ENCODE measurements around the gene LIME1.
"Not testable (repeated sequence)": the region's sequence is repeated elsewhere in the genome, so short reads cannot be mapped to it uniquely, and the experiment has no call there.

LIME1 gene

DNA sequence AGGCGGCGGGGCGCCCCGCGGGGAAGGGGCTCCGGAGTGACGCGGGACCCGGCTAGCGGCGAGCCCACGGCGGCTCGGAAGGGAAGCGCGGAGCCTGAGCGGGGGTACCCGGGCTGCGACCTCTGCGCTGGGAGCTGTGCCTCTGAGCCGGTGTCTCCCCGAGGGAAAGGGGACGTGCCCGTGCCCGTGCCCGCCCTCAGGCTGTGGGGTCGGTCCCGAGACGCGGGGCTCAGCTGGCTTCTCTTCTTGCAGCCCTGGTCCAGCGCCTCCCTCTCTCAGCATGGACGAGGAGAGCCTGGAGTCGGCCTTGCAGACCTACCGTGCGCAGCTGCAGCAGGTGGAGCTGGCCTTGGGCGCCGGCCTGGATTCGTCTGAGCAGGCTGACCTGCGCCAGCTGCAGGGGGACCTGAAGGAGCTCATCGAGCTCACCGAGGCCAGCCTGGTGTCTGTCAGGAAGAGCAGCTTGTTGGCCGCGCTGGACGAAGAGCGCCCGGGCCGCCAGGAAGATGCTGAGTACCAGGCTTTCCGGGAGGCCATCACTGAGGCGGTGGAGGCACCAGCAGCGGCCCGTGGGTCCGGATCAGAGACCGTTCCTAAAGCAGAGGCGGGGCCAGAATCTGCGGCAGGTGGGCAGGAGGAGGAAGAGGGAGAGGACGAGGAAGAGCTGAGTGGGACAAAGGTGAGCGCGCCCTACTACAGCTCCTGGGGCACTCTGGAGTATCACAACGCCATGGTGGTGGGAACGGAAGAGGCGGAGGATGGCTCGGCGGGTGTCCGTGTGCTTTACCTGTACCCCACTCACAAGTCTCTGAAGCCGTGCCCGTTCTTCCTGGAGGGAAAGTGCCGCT lies 27.9 kb upstream of the LIME1 start:
- DNase-seq: no peak

DNA sequence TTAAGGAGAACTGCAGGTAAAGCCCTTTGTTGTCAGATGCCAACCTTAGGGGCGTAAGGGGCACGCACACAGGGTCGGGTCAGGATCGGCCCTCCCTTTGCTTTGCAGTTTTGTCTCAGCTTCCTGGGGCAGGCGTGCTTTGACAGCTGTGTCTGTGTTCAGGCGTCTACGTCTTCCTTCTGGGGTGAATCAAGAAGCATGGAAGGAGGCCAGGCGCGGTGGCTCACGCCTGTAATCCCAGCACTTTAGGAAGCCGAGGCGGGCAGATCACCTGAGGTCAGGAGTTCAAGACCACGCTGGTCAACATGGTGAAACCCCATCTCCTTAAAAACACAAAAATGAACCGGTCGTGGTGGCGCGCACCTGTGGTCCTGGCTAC lies 27.3 kb upstream of the LIME1 start:
- DNase-seq: no peak

GRCh38 chr20:63711085-63711645 lies 25.3 kb upstream of the LIME1 start:
- no peak for DNase-seq

DNA sequence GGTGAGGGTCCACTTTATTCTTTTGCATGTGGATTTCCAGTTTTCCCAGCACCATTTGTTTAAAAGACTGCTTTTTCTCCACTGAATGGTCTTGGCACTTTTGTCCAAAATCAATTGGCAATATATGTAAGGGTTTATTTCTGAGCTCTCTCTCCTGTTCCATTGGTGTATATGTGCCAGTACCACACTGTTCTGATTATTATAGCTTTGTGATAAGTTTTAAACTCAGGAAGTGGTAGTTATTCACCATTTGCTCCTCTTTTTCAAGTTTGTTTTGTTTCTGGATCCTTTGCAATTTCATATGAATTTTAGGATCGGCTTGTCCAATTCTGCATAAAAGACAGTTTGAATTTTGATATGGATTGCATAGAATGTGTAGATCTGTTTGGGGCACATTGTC lies 24.3 kb upstream of the LIME1 start:
- no peak for DNase-seq

DNA sequence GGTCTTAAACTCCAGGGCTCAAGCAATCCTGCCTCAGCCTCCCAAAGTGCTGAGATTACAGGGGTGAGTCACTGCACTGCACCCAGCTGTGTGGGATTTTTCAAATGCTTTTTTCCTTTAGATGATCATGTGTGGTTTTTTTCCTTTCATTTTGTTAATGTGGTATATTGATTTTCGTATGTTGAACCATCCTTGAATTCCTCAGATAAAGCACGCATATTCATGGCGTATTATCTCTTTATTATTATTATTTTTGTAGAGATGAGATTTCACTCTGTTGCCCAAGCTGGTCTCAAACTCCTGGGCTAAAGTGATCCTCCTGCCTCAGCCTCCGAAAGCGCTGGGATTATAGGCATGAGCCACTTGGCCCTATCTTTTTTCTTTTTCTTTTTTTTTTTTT lies 21.6 kb upstream of the LIME1 start:
- no peak for DNase-seq

DNA sequence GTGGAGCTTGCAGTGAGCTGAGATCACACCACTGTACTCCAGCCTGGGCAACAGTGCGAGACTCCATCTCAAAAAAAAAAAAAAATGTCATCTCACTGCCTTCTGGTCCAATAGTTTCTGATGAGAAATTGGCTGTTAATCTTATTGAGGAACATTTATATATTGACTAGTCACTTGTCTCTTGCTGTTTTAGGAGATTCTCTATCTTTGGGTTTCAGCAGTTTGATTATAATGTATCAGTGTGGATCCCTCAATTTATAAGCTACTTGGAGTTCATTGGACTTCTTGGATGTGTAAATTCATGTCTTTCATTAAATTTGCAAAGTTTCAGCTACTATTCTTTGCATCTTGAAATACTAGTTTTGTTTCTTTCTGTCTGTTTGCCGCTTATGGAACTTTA lies 17.5 kb upstream of the LIME1 start:
- no peak for DNase-seq

- not testable (repeated sequence) for DNase-seq
Observed at GRCh38 chr20:63722967-63723622, 13.4 kb upstream of the LIME1 start.

- not testable (repeated sequence) for DNase-seq
Observed at GRCh38 chr20:63730189-63730733, 6.2 kb upstream of the LIME1 start.

DNA sequence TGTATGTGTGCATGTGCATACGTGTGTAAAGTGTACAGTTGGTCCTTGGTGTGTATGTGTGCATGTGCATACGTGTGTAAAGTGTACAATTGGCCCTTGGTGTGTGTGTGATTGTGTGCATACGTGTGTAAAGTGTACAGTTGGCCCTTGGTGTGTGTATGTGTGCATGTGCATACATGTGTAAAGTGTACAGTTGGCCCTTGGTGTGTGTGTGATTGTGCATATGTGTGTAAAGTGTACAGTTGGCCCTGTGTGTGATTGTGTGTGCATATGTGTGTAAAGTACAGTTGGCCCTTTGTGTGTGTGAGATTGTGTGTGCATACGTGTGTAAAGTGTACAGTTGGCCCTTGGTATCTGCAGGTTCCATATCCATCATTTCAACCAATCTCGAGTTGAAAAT lies 5.1 kb upstream of the LIME1 start:
- DNase-seq: no peak

GRCh38 chr20:63732118-63733095 lies 4.1 kb upstream of the LIME1 start:
- DNase-seq: no peak

DNA sequence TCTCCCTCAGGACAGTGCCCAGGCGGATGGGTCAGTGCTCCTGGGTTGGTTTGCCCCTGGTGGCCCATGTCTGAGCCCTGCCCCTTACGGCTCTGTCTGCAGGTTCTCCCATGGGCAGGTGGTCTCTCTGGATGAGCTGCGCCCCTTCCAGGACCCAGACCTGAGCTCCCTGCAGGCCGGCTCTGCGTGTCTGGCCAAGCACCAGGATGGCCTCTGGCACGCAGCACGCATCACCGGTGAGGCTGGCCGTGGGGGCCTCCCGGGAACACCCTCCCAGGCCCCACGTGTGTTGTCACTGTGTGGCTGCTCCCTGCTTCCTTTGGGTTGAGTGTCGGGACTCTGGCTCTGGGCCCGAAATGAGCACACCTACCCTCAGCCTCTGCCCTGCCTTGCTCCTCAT lies 3.3 kb upstream of the LIME1 start:
- no peak for DNase-seq

DNA sequence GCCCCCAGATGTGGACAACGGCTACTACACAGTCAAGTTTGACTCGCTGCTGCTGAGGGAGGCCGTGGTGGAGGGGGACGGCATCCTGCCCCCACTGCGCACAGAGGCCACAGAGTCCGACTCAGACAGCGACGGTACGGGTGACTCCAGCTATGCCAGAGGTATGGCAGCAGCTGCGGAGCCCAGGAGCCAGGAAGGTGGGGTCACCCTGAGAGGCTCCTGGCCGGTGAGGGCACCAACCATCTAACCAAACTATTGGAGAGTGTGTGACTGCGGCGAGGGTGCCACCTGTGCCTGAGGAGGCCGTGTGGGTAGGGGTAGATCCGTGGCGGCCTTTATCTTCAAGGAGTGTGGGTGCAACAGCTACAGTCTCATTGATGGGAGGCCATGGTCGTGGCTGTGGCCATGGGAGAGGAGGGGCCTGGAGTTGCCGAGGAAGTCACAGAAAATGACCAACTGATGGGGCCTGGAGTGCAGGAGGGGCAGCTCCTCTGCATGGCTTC lies 2.8 kb upstream of the LIME1 start:
- no peak for DNase-seq

- DNase-seq: no peak
Observed at GRCh38 chr20:63734111-63734945, 2.1 kb upstream of the LIME1 start.

DNA sequence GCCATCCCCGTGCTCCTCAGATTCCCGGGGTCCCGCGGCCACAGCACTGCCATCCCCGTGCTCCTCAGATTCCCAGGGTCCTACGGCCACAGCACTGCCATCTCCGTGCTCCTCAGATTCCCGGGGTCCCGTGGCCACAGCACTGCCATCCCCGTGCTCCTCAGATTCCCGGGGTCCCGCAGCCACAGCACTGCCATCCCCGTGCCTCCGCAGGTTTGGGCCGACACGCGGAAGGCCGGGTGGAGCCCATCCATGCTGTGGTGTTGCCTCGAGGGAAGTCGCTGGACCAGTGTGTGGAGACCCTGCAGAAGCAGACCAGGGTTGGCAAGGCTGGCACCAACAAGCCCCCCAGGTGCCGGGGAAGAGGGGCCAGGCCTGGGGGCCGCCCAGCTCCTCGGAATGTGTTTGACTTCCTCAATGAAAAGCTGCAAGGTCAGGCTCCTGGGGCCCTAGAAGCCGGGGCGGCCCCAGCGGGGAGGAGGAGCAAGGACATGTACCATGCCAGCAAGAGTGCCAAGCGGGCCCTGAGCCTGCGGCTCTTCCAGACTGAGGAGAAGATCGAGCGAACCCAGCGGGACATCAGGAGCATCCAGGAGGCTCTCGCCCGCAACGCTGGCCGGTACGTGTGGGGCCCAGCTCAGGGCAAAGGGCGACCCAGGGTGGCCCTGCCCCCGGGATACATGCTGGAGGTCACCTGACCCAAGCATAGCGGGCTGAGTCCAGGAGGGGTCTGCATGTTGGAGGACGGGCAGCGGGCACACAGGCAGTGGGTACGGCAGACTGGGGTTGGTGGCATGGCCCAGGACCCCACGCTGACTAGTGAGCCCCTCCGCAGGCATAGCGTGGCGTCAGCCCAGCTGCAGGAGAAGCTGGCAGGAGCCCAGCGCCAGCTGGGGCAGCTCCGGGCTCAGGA lies 1.3 kb upstream of the LIME1 start:
- no peak for DNase-seq

GRCh38 chr20:63736893-63737694 lies 630 bp downstream of the LIME1 start:
- no peak for DNase-seq

GRCh38 chr20:63737695-63737944 lies 1.2 kb downstream of the LIME1 start:
- DNase-seq: no peak

- DNase-seq: no peak
Observed at GRCh38 chr20:63737945-63738686, 1.7 kb downstream of the LIME1 start.

DNA sequence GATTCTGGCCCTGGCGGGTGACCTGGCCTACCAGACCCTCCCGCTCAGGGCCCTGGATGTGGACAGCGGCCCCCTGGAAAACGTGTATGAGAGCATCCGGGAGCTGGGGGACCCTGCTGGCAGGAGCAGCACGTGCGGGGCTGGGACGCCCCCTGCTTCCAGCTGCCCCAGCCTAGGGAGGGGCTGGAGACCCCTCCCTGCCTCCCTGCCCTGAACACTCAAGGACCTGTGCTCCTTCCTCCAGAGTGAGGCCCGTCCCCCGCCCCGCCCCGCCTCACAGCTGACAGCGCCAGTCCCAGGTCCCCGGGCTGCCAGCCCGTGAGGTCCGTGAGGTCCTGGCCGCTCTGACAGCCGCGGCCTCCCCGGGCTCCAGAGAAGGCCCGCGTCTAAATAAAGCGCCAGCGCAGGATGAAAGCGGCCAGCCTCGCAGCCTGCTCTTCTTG lies 2.2 kb downstream of the LIME1 start:
- DNase-seq: no peak
